B cell (primary cell): ENCODE results near the gene DENR.

ENCODE experiments used
- CTCF ChIP-seq: fragments of 200-600 bp; IDR thresholded peaks from one replicate; pipeline ENCODE4 v1.8.0; 2022; ENCODE audit warnings: antibody characterized with exemption, mild to moderate bottlenecking
- EZH2 ChIP-seq: IDR thresholded peaks from 2 replicates; pipeline ENCODE4 v1.6.1; 2012; ENCODE audit warnings: borderline replicate concordance, low read depth, mild to moderate bottlenecking, moderate library complexity, low read length; ENCODE audit not compliant: insufficient read depth, poor library complexity, severe bottlenecking

- TF ChIP-seq CTCF (no peak), EZH2 (no peak)
Observed at GRCh38 chr12:122789637-122790036, 37.0 kb downstream of the DENR start.
